Activated T-helper 1 cell treated with anti-CD3 and anti-CD28 coated beads, Interleukin-12 subunit alpha, Interleukin-12 subunit beta, Interleukin-2, Interleukin-4 antibody, amounts not matched to agents 30 ng/mL and 10 ng/mL and 1 ng/mL, durations not matched to agents 14 hours and 24 hours and 36 hours (primary cell): ENCODE data around the gene ATG9A. TPM values are rescaled to one million over a fixed set of nuclear protein-coding genes. Genes with fewer than 3 reads are reported as not detected.
A peak's percentile ranks its signal among the peaks of the same experiment; 100 is the strongest.

Experiments used
- DNase-seq: peaks from one replicate; pipeline ENCODE4 v3.0.0; 2021; ENCODE audit warnings: low spot score
- H3K27ac Mint-ChIP-seq: one replicate; pipeline ENCODE4 v1.8.0; 2021; ENCODE audit warnings: mild to moderate bottlenecking, mixed read lengths
- H3K27me3 Mint-ChIP-seq: one replicate; pipeline ENCODE4 v1.8.0; 2022; ENCODE audit warnings: mild to moderate bottlenecking, moderate library complexity, mixed read lengths; ENCODE audit not compliant: insufficient read depth
- H3K36me3 Mint-ChIP-seq: one replicate; pipeline ENCODE4 v1.8.0; 2021; ENCODE audit warnings: low read depth, mixed read lengths
- H3K4me1 Mint-ChIP-seq: one replicate; pipeline ENCODE4 v1.8.0; 2021; ENCODE audit warnings: low read depth, mixed read lengths
- H3K4me3 Mint-ChIP-seq: one replicate; pipeline ENCODE4 v1.8.0; 2021; ENCODE audit warnings: mild to moderate bottlenecking, moderate library complexity, mixed read lengths
- H3K9me3 Mint-ChIP-seq: one replicate; pipeline ENCODE4 v1.8.0; 2021; ENCODE audit warnings: mixed read lengths
- intact Hi-C: fragments of 100-400 bp; cut with micrococcal nuclease; formaldehyde crosslinking; loops from one replicate; pipeline ENCODE4 v1.15.1; 2024
- total RNA-seq: library from RNA; stranded (reverse); gene quantifications from 2 replicates; pipeline ENCODE4 v1.2.3, GENCODE V29; 2022

The ATG9A gene
- total RNA-seq, 1 donor from 2014 or later, result 55.3 TPM

DNA sequence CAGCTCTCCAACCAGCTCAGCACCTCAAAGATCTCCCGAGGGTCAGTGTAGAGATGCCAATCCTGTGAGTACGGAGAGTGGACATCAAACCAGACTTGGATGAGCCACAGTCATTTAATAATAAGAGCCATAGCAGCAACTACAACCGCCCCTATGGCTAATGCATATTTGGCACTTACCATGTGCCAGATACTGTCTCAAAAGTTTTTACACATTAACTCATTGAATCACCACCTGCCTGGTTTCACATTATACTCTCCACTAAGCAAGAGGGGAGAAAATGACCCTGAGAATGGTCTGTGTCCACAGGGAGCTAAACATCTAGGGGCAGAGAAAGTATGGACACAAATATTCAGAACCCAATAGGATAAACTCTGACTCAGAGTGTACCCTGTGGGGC is 55.3 kb downstream of the ATG9A start:
- H3K4me3 Mint-ChIP-seq, result peak overlapping the region; percentile 72
- peaks cover 44% of the 10 kb centered on the region for H3K4me1 Mint-ChIP-seq
- H3K36me3 Mint-ChIP-seq, result peaks cover 28% of the 10 kb centered on the region
- H3K27ac Mint-ChIP-seq, result peak overlapping the region; percentile 50
- intact Hi-C loops, result no loop called here
- no peaks in the 10 kb centered on the region for H3K9me3 Mint-ChIP-seq
- H3K27me3 Mint-ChIP-seq, result no peaks in the 10 kb centered on the region
- DNase-seq, result no peak

DNA sequence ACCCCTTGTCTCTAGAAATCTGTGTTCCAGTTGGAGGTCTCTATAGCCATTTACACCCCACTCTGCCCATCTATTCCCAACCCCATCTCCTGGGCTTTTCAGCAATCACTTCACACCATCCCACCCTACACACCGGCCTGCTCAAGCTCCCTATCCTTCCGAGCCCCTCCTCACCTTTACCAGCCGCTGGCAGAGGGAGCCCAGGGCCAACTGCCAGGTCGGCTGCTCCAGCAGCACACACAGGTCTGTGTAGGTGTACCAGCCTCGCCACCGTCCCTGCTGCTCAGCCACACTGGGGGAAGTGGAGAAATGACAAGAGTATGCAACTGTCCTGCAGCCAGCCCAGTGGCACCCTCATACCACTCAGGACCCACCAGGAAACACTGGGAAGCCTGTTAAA is 56.3 kb downstream of the ATG9A start:
- no peaks in the 10 kb centered on the region for H3K27me3 Mint-ChIP-seq
- H3K9me3 Mint-ChIP-seq, result no peaks in the 10 kb centered on the region
- H3K27ac Mint-ChIP-seq, result no peak overlapping the region
- DNase-seq, result no peak
- intact Hi-C loops, result no loop called here
- H3K4me3 Mint-ChIP-seq, result no peak overlapping the region
- peaks cover 27% of the 10 kb centered on the region for H3K36me3 Mint-ChIP-seq
- peaks cover 38% of the 10 kb centered on the region for H3K4me1 Mint-ChIP-seq

DNA sequence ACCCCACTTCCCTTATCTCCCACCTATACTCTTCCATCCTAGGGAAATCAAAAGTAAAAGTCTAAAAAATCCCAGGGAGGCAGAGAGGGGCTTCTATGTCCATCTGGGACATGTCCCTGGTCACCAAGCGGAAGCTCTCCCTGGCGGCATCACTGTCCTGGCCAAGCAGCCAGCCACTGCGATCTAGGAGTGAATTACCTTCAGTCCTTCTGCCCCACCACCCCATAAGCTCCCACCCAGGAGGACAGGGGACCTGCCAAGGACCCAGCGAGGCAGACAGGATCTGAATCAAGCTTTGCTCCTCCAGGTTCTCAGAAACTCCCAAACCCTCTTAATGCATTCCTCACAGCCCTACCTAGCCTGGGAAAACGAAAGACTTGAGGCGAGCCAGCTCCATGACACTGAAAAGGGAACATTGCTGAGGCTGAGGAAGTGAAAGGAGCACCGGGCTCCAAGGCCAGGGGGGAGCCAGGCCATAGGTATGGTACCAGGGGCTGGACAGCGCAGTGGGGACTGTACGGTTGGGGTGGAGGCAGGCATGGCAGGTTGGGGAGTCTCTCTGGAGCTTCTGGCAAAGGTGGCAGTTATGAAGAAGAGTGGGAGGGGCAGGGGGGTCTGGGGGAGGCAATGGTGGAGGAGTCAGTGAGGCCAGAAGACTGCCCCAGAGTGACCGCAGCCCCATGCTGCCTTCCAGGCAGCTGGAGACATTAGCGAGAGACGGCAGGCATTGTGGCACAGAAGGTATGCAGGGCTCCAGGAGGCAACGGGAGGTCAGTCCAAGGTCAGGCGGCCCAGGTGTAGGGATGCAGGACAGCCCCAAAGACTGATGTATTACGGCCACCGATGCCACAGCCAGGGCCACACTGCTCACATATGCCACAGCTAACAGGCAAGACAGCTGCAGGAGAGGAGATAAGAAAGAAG is 56.9 kb downstream of the ATG9A start:
- no peaks in the 10 kb centered on the region for H3K9me3 Mint-ChIP-seq
- no peak overlapping the region for H3K4me3 Mint-ChIP-seq
- intact Hi-C loops, result no loop called here
- H3K4me1 Mint-ChIP-seq, result peaks cover 34% of the 10 kb centered on the region
- H3K27ac Mint-ChIP-seq, result no peak overlapping the region
- H3K27me3 Mint-ChIP-seq, result no peaks in the 10 kb centered on the region
- H3K36me3 Mint-ChIP-seq, result peaks cover 27% of the 10 kb centered on the region
- no peak for DNase-seq

DNA sequence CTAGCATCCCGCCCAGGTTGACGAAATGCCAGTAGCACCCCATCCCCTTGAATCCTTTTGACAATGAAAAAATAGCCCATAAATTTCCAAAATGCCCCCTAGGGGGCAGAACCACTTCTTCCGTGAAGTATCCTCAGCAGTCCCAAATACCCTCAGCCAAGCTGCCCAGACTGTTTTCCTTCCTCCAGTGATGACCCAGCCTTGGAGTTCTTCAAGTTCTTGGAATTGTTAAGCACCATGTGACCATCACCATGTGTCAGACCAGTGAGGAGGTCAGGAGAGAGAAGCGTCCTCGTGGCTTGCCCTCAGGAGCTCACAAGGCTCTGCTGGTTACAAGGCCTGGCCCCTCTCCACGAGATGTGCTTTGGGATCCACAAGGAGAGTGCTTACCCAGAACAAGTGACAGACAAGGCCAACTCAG is 58.2 kb downstream of the ATG9A start:
- no peaks in the 10 kb centered on the region for H3K9me3 Mint-ChIP-seq
- no peak for DNase-seq
- H3K27me3 Mint-ChIP-seq, result no peaks in the 10 kb centered on the region
- peaks cover 30% of the 10 kb centered on the region for H3K4me1 Mint-ChIP-seq
- intact Hi-C loops, result loop anchor here (1.0 kb wide), 1 partner anchor 127 kb away; no protein-coding TSS in a partner anchor
- peak overlapping the region; percentile 16 for H3K4me3 Mint-ChIP-seq
- H3K36me3 Mint-ChIP-seq, result peaks cover 27% of the 10 kb centered on the region
- peak overlapping the region; percentile 53 for H3K27ac Mint-ChIP-seq

DNA sequence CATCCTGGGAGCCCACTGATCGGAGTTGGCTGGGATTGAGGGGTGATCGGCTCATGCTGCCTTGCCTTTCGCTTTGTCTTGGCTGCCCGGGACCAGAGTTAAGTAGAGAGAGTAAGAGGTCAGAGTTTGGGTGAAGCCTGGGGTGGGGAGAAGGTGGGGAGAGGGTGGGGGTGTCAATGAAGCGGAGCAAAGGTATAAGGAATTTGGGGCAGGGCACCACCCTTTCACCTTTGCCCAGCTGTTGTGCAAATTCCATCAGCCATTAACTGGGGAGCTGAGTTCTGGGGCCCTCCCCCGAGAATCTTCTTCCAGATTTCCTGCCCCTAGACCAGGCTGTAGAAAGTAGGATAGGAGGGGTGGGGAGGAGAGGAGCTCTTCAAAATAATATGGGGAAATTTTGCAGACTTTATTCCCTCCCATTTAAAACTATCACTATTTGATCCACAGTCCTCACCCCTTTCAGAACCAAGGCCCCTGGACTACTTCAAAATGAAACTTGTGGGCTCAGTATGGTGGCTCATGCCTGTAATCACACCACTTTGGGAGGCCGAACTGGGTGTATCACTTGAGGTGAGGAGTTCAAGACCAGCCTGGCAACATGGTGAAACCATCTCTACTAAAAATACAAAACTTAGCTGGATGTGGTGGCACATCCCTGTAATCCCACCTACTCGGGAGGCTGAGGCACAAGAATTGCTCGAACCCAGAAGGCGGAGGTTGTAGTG is 59.3 kb downstream of the ATG9A start, which contains the start of gene SLC23A3:
SLC23A3 (minus strand) TSS at position 100 of the 725 bp plus-strand sequence; CDS start at position 55, 45 bp downstream.
- DNase-seq, result no peak
- Mint-ChIP-seq H3K4me1 (peaks cover 20% of the 10 kb centered on the region), H3K4me3 (no peak within 1 kb of the TSS), H3K27me3 (no peaks in the 10 kb centered on the region), H3K27ac (no peak within 1 kb of the TSS), H3K36me3 (peaks cover 31% of the 10 kb centered on the region), H3K9me3 (no peaks in the 10 kb centered on the region)
- intact Hi-C loops, result no loop called here

Other genes with a start within 250 kb of the ATG9A start
- gene FEV, start 244.5 kb downstream of the ATG9A start, total RNA-seq, result not detected in 2 replicates
- gene CRYBA2, start 236.2 kb downstream of the ATG9A start, total RNA-seq, result 0.36 TPM in 1 of 2 replicates, not detected in the other
- gene CFAP65, start 188.1 kb downstream of the ATG9A start, total RNA-seq, result not detected in 2 replicates
- not detected in 2 replicates for gene IHH, start 168.7 kb downstream of the ATG9A start, total RNA-seq
- 18.1 and 20.7 TPM in 2 replicates for gene NHEJ1, start 68.8 kb downstream of the ATG9A start, total RNA-seq
- 1.8 and 1.9 TPM in 2 replicates for gene SLC23A3, start 59.6 kb downstream of the ATG9A start, total RNA-seq
- gene CNPPD1, start 52.7 kb downstream of the ATG9A start, total RNA-seq, result 69.8 and 72.2 TPM in 2 replicates
- 58.4 and 61.5 TPM in 2 replicates for gene RETREG2, start 51.4 kb downstream of the ATG9A start, total RNA-seq
- gene ZFAND2B, start 22.9 kb downstream of the ATG9A start, total RNA-seq, result 35.0 and 41.3 TPM in 2 replicates
- 31.9 and 32.9 TPM in 2 replicates for gene ABCB6, start 10.7 kb downstream of the ATG9A start, total RNA-seq
- 112 and 117 TPM in 2 replicates for gene ANKZF1, start 170 bp upstream of the ATG9A start, total RNA-seq
- 4.6 and 4.9 TPM in 2 replicates for gene GLB1L, start 15.8 kb upstream of the ATG9A start, total RNA-seq
- 30.1 and 30.6 TPM in 2 replicates for gene STK16, start 15.8 kb upstream of the ATG9A start, total RNA-seq
- gene TUBA4B, start 23.6 kb upstream of the ATG9A start, total RNA-seq, result not detected in 2 replicates
- gene TUBA4A, start 24.3 kb upstream of the ATG9A start, total RNA-seq, result 211 and 217 TPM in 2 replicates
- gene DNAJB2, start 49.7 kb upstream of the ATG9A start, total RNA-seq, result 40.8 and 45.3 TPM in 2 replicates
- 0.23 TPM in 1 of 2 replicates, not detected in the other for gene PTPRN, start 79.8 kb upstream of the ATG9A start, total RNA-seq
- gene RESP18, start 103.1 kb upstream of the ATG9A start, total RNA-seq, result not detected in 2 replicates
- gene DNPEP, start 158.3 kb upstream of the ATG9A start, total RNA-seq, result 124 and 128 TPM in 2 replicates
- not detected in 2 replicates for gene DES, start 188.7 kb upstream of the ATG9A start, total RNA-seq
- gene SPEG, start 205.2 kb upstream of the ATG9A start, total RNA-seq, result 0.13 TPM in 1 of 2 replicates, not detected in the other